ENCODE measurements around the gene ZNF469.

- no peak for TF ChIP-seq CTCF (IDR thresholded peaks at IDR 0.05)
- TF ChIP-seq POLR2A (IDR thresholded peaks at IDR 0.05) = no peak
These were observed 29.5 kb upstream of the ZNF469 start for GRCh38 chr16:88353232-88353631.
